Measurements from ENCODE around the gene BANK1. TPM values are rescaled to one million over a fixed set of nuclear protein-coding genes. Genes with fewer than 3 reads are reported as not detected.
"Not testable (repeated sequence)": the region's sequence is repeated elsewhere in the genome, so short reads cannot be mapped to it uniquely, and the experiment has no call there.

Gene BANK1
- total RNA-seq, 2 donors from 2014 or later = 4.9 to 12.4 TPM

DNA sequence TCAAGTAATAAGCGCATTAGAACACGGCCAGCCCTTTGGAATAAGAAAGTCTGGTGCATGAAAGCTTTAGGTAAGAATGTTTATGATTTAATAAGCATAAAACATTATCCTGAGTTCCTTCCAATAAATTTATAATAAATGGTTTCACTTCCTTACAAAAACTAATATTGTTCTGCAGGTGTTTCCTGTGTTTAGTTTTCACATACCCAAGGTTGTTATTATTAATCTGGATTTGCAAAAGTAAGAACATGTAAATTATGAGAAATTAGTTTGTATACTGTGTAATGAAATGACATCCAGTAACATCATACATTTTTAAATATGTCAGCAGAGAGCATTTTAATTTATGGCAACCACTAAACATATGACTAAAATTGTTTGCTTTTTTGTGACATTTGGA, 72.1 kb downstream of the BANK1 start:
- intact Hi-C loops (cut with DNase I) = no loop called here
- DNase-seq (ENCODE audit: low spot score) = no peak

DNA sequence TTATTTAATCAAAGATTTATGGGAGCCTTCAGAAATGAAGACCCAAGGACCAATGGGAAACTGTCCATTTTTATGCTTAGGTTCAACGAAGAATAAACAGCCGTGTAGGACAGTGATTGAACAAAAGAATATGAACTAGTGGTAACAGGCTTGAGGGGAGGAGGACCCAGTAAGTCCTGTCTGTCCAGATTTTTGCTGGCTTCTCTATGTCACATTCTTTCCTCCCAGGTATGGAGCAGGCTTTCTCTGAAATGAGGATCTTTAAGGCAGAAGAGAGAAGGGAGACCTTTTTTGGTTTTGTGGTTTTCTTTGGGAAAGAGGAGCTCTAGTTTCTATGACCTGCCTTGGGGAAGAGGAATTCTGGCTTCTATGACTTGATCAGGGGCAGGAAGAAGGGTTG, 74.1 kb downstream of the BANK1 start:
- DNase-seq (ENCODE audit: low spot score) = no peak
- intact Hi-C loops (cut with DNase I) = no loop called here

DNA sequence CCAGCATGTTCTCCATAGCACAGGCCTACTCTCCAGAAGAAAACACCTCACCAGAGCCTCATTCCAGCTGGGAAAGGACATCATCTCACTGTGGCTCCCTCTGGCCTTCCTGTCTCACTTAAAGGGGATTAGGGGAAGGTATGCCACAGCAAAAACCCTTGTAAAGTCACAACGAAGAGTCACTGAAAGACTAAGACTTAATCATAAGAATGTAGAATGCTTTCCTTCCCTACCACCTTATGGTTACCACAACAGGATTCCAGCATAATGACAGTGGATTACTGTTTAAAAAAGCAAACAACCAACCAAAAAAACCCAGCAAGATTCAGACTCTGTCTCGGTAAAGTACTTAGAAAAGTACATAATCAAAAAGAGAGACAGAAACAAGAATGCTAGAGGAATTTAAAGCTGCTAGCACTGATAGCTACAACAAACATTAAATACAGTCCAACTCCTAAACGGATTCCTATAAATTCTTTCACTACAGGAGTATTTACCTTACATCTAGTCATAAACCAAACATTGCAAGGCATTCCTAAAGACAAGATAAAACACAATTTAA, 75.1 kb downstream of the BANK1 start:
- no peak for DNase-seq (ENCODE audit: low spot score)
- intact Hi-C loops (cut with DNase I) = no loop called here

DNA sequence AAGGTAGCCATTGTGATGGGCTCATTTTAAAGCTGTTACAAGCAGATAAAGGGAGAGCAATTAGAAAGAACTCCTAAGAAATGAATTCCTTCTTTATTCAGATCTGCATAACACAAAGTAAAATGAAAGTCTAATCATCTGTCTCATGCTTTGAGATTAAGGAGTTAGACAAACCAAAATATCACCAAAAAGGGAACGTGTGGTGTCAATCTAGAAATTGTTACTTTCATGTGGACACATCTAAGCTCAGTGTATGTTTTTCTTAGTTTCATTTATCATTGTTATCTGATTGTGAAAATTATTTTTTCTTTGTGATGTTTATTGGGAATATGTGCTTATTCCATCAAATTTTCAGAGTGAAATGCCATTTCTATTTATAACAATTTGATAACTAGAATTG, 80.3 kb downstream of the BANK1 start:
- DNase-seq (ENCODE audit: low spot score) = no peak
- intact Hi-C loops (cut with DNase I) = no loop called here

DNA sequence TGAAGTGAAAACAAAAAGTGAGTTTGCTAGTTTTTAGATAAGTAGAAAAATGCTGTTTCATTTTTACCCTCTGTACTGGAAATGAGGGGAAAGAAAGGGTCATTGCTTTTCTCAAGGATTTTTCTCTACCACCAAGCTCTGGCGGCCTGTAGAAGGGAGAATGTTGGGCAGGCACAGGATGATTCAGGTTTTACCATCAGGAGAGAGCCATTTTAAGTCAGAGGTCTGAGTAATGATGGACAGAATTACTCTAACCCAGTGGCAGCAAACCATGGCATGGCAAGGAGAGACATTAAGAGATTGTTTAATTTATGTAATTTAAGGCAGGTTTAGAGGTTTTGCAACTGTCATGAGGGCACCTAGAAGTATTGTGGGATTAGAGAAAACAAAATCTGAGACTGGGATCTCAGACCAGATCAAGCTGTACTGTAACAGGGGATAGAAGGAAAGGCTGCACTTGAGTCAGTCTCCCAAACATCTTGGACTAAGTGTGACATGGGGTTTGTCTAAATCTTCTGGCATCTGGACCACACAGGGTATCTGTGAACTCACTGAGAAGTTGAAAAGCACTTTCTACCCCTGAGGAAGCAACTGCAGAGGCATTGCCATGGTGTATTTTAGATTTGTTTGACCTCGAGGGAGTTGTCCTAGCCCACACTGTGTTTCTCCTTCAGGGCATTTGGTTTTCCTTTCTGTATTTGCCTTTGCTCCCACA, 81.6 kb downstream of the BANK1 start:
- intact Hi-C loops (cut with DNase I) = no loop called here
- DNase-seq (ENCODE audit: low spot score) = no peak

DNA sequence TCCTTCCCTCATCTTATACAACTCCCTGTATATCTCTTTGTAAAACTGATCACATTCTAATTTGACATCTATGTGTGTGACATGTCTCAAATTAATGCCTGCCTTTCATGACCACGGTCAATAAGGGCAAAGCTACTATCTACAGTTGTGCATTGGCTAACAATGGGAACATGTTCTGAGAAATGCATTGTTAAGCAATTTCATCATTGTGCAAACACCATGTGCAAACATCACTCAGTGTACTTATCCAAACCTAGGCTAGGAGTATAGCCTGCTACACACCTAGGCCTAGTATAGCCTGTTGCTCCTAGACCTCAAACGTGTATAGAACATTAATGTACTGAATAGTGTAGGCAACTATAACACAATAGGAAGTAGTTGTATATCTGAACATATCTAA, 95.0 kb downstream of the BANK1 start:
- intact Hi-C loops (cut with DNase I) = no loop called here
- no peak for DNase-seq (ENCODE audit: low spot score)

DNA sequence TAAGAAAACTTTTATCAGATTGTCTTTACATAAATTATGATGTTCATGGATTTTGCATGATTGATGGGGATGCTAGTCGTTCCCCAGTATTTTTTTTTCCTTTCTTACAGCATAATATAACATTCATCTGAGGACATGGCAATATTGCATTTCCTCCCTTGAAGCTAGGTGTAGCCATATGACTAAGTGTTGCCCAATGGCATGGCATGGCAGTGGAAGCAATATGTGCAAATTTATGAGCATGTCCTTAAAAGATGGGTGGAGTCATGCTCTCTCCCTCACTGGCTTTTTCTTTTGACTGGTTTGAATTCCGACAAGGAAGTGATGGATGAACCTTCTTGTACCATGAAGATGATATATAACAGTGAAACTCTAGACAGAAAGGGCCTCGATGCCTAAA, 96.3 kb downstream of the BANK1 start:
- intact Hi-C loops (cut with DNase I) = no loop called here
- no peak for DNase-seq (ENCODE audit: low spot score)

DNA sequence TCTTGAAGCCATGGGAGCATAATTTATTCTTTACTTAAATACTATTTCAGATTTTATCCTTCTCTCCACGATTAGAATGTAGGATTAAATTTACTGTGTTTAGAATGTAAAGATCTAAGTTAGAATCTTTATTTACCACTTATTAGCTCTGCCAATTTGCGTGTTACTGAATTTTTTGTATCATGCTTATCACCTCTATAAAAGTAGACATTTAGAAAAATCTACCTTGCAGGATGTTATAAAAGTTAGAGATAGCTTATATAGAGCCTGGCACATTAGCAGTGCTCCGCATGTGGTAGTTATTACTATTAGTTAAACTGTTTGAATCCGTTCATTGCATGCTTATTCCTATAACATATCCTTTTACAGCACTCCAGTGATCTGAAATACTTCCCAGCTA, 97.9 kb downstream of the BANK1 start:
- no peak for DNase-seq (ENCODE audit: low spot score)
- intact Hi-C loops (cut with DNase I) = no loop called here

DNA sequence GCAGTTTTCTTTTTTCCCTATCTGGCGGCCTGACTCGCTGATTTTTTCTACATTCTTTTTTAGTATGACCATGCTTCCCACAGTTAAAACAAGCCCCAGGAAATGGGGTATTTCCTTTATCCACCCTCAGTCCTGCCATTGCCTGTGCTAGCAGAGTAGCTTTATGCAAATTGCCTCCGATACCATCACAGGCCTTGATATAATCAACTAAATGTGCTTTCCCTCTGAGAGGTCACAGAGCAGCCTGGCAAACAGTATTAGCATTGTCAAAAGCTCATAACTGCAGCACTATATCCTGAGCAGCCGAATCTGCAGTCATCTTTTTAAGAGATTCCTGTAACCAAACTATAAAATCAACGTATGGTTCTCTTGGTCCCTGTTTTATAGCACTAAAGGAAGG, 115.0 kb downstream of the BANK1 start:
- DNase-seq (ENCODE audit: low spot score); intact Hi-C loops (cut with DNase I): not testable (repeated sequence)

DNA sequence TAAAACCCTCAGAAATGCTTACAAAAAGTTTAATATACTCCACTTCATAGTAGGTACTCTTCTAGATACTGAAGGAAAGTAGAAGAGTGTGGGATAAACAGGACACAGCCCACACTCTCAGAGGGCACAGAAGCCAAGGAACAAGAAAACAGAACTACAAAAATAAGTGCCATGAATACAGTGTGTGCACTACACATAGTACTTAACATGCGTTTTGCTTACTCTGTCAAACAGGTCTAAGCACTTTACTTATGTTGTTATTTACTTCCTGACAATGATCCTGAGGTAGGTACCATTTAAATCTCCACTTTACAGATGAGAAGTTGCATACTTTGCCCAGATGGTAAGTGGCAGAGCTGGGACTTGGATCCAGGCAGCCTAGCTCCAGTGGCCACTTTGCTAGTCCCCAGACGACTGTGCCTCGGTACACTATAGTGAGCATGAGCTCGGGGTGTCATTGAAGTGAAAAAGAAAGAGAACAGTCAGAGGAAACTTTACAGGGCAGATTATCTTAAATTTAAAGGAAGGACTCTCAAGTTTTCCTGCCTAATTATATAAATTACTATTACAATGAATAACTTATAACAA, 120.3 kb downstream of the BANK1 start:
- intact Hi-C loops (cut with DNase I) = no loop called here
- no peak for DNase-seq (ENCODE audit: low spot score)

DNA sequence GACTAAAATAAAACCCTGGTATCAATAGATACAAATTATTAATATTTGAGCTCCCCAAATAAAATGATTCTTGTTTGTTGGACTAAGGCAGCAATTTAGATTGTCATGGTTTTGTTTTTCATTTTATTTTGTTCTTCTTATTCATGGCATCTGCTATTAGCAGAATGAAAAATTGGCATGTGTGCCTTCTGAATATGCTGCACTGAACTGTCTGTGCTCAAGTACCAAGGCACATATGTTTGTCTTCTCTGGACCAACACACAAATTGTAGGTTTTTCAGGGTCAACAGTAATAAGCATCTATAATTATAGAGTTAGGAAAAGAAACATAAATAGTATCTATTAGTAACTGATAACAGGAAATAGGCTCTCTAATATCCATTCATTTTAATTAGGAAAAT, 121.1 kb downstream of the BANK1 start:
- intact Hi-C loops (cut with DNase I) = no loop called here
- no peak for DNase-seq (ENCODE audit: low spot score)

DNA sequence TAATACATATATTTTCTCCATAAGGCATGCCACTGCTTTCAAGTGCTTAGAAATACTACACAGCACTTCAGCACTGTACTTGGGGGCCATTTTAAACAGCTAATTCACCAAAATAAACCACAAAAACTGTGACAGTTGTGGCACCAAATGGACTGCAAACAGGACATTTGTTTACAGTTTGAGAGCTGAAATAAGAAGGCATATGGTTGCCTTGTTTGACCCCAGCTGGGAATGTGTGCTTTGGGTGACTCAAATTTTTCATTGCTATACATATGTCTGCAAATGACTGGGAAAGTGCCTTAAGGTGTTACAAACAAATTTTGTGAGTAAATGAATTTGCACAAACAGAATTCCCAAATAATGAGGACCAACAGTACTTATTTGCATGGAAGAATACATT, 124.2 kb downstream of the BANK1 start:
- no peak for DNase-seq (ENCODE audit: low spot score)
- intact Hi-C loops (cut with DNase I) = no loop called here

DNA sequence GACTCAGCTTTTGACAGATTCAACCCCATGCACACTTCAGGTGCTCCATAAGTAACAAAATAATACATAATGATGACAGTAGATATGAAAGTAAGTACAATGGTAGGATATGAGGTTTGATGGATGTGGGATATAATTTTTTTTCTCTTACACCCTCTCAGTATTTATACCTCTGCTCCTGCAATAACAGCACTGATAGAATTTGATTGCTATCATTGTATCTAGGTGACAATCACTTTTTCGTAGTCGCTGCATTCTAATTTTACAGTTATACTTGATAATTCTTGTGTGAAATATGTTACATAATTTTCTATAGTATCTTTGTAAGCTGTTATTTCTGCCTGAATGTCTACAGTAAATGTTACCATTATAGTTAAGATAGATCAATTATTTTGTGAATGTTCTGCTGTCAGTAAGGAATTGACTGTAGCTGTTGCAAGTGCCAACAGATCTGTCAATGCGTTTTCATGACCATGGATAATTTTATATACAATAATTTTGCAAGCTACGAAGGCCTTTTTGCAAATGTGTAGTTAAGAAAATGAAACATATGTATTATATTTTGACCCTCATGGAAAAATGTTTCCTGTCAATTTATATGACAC, 128.9 kb downstream of the BANK1 start:
- intact Hi-C loops (cut with DNase I) = no loop called here
- no peak for DNase-seq (ENCODE audit: low spot score)

DNA sequence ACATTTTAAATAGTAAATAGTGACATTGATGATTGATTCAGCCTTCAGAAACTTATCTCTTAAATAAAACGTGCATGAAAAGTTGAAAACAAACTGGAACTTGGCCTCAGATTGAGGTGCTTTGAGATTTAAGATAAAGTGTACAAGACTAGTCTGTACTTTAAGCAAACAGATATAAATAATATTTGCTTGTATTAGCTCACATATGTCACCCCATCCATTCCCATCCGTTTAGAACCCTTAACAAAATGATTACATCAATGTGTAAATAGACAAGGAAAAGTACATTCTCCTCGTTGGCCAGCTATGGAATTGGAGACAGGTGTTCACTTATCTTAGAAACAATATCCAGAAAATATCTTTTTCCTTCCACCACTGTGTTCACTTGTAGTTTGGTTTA, 130.8 kb downstream of the BANK1 start:
- DNase-seq (ENCODE audit: low spot score) = no peak
- intact Hi-C loops (cut with DNase I) = no loop called here

DNA sequence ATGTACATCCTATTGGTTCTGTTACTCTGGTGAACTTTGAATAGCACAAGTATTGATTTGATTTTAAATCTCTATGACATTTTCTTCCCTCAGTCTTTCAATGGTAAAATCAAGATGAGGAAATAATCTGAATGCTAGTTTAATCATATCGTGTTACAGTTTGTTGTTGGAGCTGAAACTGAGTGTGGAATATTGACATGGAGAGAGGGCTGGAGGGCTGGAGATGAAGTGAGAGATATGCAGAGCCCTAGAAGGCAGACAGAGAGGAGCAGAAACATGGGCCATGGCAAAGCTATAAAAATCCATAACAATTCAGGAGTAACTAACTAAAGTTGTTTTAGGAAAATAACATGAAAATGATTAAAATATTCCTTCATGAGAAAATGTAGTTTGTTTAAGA, 141.1 kb downstream of the BANK1 start:
- intact Hi-C loops (cut with DNase I) = no loop called here
- no peak for DNase-seq (ENCODE audit: low spot score)

DNA sequence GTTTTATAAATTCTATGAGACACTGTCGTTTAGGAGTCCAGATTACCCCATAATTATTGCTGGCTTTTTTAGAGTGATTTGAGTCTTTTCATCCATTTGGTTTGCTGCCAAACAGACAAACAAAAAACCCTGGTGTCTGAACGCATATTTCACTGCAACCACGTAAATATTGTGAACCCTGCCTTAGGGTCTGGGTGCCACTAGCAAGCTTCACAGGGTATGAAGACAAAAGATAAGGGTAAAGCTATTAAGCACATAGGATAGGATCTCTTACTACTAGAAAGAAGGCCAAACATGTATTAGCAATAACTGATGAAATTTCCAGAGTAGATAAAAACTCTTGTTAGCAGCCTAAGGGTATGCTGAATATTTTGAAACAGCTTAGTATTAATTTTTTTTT, 143.3 kb downstream of the BANK1 start:
- intact Hi-C loops (cut with DNase I) = no loop called here
- DNase-seq (ENCODE audit: low spot score) = no peak

DNA sequence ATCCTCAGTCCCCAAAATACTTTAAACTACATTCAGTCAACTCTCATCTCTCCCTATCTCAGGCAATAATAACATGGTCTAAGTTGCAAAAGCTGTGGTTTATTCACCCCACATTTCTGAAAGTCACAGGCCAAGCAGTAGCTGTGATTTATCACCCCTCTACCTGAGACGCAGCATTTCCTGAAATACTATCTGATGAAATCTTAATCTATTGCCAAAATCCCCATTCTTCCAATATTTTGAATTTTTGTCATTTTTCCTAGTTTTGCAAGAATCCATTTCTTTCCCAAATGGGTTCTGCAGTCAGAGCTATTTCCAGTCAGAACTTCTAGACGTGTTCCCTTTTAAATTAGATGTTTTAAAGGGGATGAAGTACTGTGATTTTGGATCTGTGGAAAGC, 148.3 kb downstream of the BANK1 start:
- no peak for DNase-seq (ENCODE audit: low spot score)
- intact Hi-C loops (cut with DNase I) = no loop called here

DNA sequence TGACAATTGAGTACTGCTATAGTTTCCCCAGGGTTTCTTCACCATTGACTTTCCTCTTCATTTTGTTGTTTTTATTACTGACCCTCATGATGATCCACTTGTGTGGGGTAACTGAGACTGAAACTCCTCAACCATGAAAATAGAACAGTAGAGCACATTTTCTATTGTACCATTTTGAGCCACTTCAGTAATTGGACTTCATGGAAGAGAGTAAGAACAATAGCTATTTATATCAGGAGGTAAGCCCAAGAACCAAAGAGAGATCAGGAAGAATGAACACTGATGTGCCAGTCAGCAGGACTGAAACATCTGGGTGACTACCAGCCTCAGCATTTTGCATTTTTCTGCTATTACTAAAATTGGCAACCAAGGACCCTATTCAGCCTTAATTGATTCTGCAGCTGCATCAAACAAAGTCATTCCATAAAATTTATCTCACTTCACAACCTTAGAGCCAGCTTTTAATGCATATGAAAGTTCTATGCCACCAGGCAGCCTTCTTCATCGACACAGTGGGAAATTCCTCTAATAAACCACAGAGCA, 151.4 kb downstream of the BANK1 start:
- intact Hi-C loops (cut with DNase I) = no loop called here

DNA sequence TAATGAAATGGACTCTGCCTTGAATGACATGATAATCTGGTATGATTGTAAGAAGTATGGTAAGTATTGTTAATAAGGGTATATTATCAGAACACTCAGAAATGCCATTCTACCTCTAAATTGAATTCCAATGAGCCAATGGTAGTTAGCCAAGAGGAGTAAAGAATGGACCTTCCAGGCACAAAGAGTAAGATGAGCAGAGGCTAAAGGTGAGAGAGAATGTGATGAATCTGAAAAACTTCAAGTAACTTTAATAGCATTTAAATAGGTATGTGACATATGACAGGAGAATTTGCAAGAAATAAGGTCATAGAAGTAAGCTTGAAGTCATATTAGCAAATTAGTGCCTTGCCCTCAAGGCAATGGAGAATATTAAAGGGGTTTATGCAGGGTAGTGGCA, 152.4 kb downstream of the BANK1 start:
- intact Hi-C loops (cut with DNase I) = no loop called here

More for the DNA sequence above, 151.4 kb downstream of the BANK1 start:
- no peak for DNase-seq (ENCODE audit: low spot score)

DNA sequence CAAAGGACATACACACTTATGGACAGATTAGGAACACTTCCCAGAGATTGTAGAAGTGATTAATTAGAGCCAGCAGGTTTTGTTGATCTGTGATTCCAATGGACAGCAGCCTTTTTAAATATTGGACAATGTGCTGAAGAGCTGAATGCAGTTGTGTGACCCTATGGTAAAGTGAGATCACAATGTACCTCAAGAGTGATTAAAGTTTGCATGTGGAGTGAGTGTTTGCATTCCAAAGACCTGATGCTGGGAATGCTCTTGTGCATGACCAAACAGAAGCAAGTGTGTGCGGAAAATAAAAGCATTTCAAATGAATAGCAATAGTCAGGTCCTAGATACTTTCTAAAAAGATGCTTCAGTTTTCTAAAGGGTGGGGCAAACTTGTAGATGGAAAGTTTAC, 154.1 kb downstream of the BANK1 start:
- intact Hi-C loops (cut with DNase I) = no loop called here
- no peak for DNase-seq (ENCODE audit: low spot score)

More for the DNA sequence above, 152.4 kb downstream of the BANK1 start:
- no peak for DNase-seq (ENCODE audit: low spot score)

DNA sequence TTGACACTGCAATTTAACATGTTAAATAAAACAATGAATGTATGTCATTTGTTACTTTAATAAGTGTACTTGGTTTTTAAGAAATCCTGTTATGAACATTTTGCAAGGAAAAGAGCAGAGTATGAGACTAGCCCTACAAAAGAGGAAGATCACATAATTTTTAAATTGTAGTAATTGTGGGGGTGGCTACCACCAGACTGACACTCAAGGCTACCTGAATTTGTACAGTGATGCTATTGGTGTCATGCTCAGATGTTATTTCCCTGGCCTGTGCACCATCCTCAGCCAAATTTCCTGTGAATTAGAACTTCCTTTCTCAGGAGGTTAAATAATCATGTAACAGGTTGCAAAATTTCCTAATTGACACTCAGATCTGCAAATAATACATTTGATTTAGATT, 157.5 kb downstream of the BANK1 start:
- intact Hi-C loops (cut with DNase I) = no loop called here
- no peak for DNase-seq (ENCODE audit: low spot score)

Data from posterior vena cava (tissue), 2 donors.